Small intestine (tissue), 7 donors: ENCODE measurements around the gene EEFSEC. TPM values are rescaled to one million over a fixed set of nuclear protein-coding genes. Genes with fewer than 3 reads are reported as not detected.

Source experiments
- DNase-seq, 2 donors: peaks; one replicate each; pipeline versions ENCODE4 v3.0.0 to v3.0.0-alpha.2; 2013
- FAIRE-seq: peaks from 2 replicates; lab custom pipeline; 2012; peaks lifted over from hg19 to GRCh38; lab: Jason Lieb, UNC
- H3K27ac ChIP-seq, 3 donors: one replicate each; pipeline ENCODE4 v1.5.1; 2013; ENCODE audit warnings: low read length in 2 of 3, mild to moderate bottlenecking in 2 of 3, control low read depth in 1 of 3, inconsistent platforms in 1 of 3, low read depth in 1 of 3, moderate library complexity in 1 of 3
- H3K27me3 ChIP-seq, 3 donors: one replicate each; pipeline ENCODE4 v1.6.1; 2013; ENCODE audit warnings: low read length in 3 of 3, inconsistent platforms in 1 of 3; ENCODE audit not compliant: control insufficient read depth in 3 of 3, insufficient read depth in 3 of 3
- H3K36me3 ChIP-seq, 3 donors: one replicate each; pipeline ENCODE4 v1.6.1; 2013; ENCODE audit warnings: low read length in 3 of 3, inconsistent platforms in 1 of 3, low read depth in 1 of 3, mild to moderate bottlenecking in 1 of 3, moderate library complexity in 1 of 3; ENCODE audit not compliant: control insufficient read depth in 3 of 3, insufficient read depth in 2 of 3
- H3K4me1 ChIP-seq, 3 donors: one replicate each; pipeline ENCODE4 v1.6.1; 2013; ENCODE audit warnings: low read length in 2 of 3, inconsistent platforms in 1 of 3, low read depth in 1 of 3, mild to moderate bottlenecking in 1 of 3, moderate library complexity in 1 of 3; ENCODE audit not compliant: control insufficient read depth in 3 of 3, insufficient read depth in 2 of 3
- H3K4me3 ChIP-seq, 3 donors: one replicate each; pipeline ENCODE4 v1.5.1; 2013; ENCODE audit warnings: low read length in 3 of 3, control low read depth in 1 of 3, inconsistent platforms in 1 of 3, low read depth in 1 of 3, mild to moderate bottlenecking in 1 of 3, moderate library complexity in 1 of 3
- H3K9me3 ChIP-seq, 2 donors: one replicate each; pipeline ENCODE4 v1.6.1; 2013; ENCODE audit warnings: low read depth in 1 of 2, low read length in 1 of 2; ENCODE audit not compliant: control insufficient read depth in 2 of 2, insufficient read depth in 1 of 2
- WGBS, 3 donors: extraction: QIAGEN DNeasy Blood & Tissue Kit; methylation state at CpG; one replicate each; pipeline ENCODE4 v1.1.7; 2013; 5-methylcytosine and 5-hydroxymethylcytosine counted together
- polyA plus RNA-seq, 4 donors: library from polyadenylated mRNA; stranded (reverse) in 3 of 4; unstranded in 1 of 4; fragments of 200-250 nt in 3 of 4; fragments of 120-200 nt in 1 of 4; gene quantifications; one replicate each; pipeline versions ENCODE4 v1.2.1 to v1.2.3, GENCODE V29; 2013
- donor health status: healthy with polysubstance abuse.
- donor health status: control.
- donor health status: control.
- donor health status: Bipolar disorder and iron deficiency.
- donor health status: healthy.

The EEFSEC gene
- polyA plus RNA-seq, 4 donors: 4.9 to 29.0 (median 10.2) TPM

- DNase-seq (no peak), FAIRE-seq (no peak)
- WGBS, 3 donors: 87 to 95% (median 91%) methylated on average over 10 of the region's 10 CpGs
These were observed 143.4 kb downstream of the EEFSEC start for GRCh38 chr3:128296469-128297251.

GRCh38 chr3:128297401-128298138, 144.3 kb downstream of the EEFSEC start:
- no peak overlapping the region for H3K4me3 ChIP-seq
- H3K36me3 ChIP-seq: peaks cover 0 to 11% (median 0%) of the 10 kb centered on the region in 3 donors
- WGBS, 3 donors: 70 to 94% (median 80%) methylated on average over 2 of the region's 2 CpGs
- DNase-seq (peak in 1 of 2 donors; percentile 9), FAIRE-seq (no peak)
- H3K9me3 ChIP-seq: no peaks in the 10 kb centered on the region
- H3K27ac ChIP-seq: no peak overlapping the region
- no peaks in the 10 kb centered on the region for H3K27me3 ChIP-seq
- H3K4me1 ChIP-seq: no peaks in the 10 kb centered on the region

More at GRCh38 chr3:128296469-128297251, 143.4 kb downstream of the EEFSEC start:
- no peaks in the 10 kb centered on the region for H3K27me3 ChIP-seq
- H3K27ac ChIP-seq: no peak overlapping the region
- no peaks in the 10 kb centered on the region for H3K9me3 ChIP-seq
- H3K4me1 ChIP-seq: no peaks in the 10 kb centered on the region
- H3K36me3 ChIP-seq: peaks cover 0 to 11% (median 0%) of the 10 kb centered on the region in 3 donors
- no peak overlapping the region for H3K4me3 ChIP-seq

- Histone ChIP-seq H3K9me3 (no peaks in the 10 kb centered on the region), H3K27me3 (no peaks in the 10 kb centered on the region), H3K36me3 (peaks cover 0 to 14% (median 0%) of the 10 kb centered on the region in 3 donors), H3K27ac (no peak overlapping the region), H3K4me3 (no peak overlapping the region), H3K4me1 (no peaks in the 10 kb centered on the region)
- no peak for FAIRE-seq
- 93 to 96% (median 93%) methylated on average over 8 of the region's 8 CpGs for WGBS, 3 donors
- no peak for DNase-seq
These were observed 148.1 kb downstream of the EEFSEC start for GRCh38 chr3:128301186-128302023.

DNA sequence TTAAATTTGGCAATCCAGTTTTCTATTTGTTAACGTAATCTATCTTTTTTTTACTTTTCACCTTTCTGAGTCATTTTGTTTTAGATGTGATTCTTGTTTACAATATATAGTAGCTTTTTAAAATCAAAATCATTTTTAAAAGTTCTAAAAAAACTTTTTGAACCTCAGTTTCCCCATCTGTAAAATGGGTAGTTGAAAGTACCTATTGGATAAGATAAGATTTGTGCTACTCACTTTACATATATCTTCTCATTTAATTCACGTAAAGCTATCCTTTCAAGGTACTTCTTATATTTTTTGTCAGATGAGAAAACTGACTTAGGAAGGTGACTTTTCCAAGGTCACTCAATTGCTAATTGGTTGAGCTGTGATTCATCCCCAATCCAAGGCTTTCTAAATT, 153.2 kb downstream of the EEFSEC start:
- Histone ChIP-seq H3K4me1 (peaks cover 0 to 8% (median 0%) of the 10 kb centered on the region in 3 donors), H3K27ac (no peak overlapping the region), H3K36me3 (peaks cover 0 to 16% (median 2%) of the 10 kb centered on the region in 3 donors), H3K4me3 (no peak overlapping the region), H3K9me3 (no peaks in the 10 kb centered on the region), H3K27me3 (no peaks in the 10 kb centered on the region)
- DNase-seq (no peak), FAIRE-seq (no peak)
- WGBS, 3 donors: 93 to 97% (median 97%) methylated on average over 2 of the region's 2 CpGs

- Histone ChIP-seq H3K9me3 (no peaks in the 10 kb centered on the region), H3K4me3 (no peak overlapping the region), H3K4me1 (peaks cover 0 to 8% (median 0%) of the 10 kb centered on the region in 3 donors), H3K27ac (no peak overlapping the region), H3K27me3 (no peaks in the 10 kb centered on the region), H3K36me3 (peaks cover 0 to 16% (median 2%) of the 10 kb centered on the region in 3 donors)
- FAIRE-seq: no peak
- 71 to 83% (median 76%) methylated on average over 3 of the region's 3 CpGs for WGBS, 3 donors
- peak; percentile 27 to 79 for DNase-seq
These were observed 153.8 kb downstream of the EEFSEC start for GRCh38 chr3:128307029-128307633.

DNA sequence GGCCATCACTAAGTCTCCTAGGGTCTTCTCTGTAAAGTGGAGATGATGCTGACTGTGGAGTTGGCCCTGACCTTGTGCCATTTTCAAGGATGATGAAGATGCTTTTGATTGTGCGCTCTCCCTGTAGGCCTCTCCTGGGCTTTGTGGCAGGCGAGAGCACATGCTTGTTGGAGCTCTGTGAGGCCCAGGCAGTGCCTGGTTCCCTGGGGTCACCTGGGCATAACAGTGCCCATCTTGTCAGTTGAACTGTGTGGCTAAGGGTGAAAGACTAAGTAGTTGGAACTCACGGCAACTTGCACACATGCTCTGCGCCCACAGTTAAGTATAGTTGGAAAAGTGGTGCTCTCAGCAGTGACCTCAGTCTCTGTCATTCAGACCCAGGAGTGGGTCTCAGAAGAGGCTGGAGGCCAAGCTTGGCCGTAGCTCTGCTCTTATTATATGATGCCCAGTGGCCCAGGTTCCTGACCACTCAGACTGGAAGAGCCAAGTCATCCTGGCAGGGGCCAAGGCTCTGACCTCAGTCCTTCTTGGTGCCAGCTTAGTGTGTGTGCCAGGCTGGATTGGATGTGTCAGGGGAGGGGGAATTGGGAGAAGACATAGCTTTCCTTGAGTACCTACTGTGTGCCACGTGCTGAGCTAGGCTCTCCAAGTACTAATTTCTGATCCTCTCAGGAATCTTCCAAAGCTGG, 154.6 kb downstream of the EEFSEC start:
- no peak for DNase-seq
- H3K27me3 ChIP-seq: no peaks in the 10 kb centered on the region
- no peak for FAIRE-seq
- WGBS, 3 donors: 89 to 95% (median 92%) methylated on average over 6 of the region's 6 CpGs
- H3K27ac ChIP-seq: no peak overlapping the region
- no peaks in the 10 kb centered on the region for H3K9me3 ChIP-seq
- peaks cover 0 to 16% (median 2%) of the 10 kb centered on the region in 3 donors for H3K36me3 ChIP-seq
- no peak overlapping the region for H3K4me3 ChIP-seq
- peaks cover 0 to 8% (median 0%) of the 10 kb centered on the region in 3 donors for H3K4me1 ChIP-seq

GRCh38 chr3:128309026-128309425, 155.7 kb downstream of the EEFSEC start:
- Histone ChIP-seq H3K9me3 (no peaks in the 10 kb centered on the region), H3K27me3 (no peaks in the 10 kb centered on the region), H3K36me3 (peaks cover 0 to 16% (median 2%) of the 10 kb centered on the region in 3 donors), H3K27ac (no peak overlapping the region), H3K4me1 (peaks cover 0 to 8% (median 0%) of the 10 kb centered on the region in 3 donors), H3K4me3 (no peak overlapping the region)
- DNase-seq: no peak
- FAIRE-seq: no peak
- 57 to 80% (median 75%) methylated on average over 8 of the region's 8 CpGs for WGBS, 3 donors
